Prostate gland (tissue), 2 donors: ENCODE data around the gene ARHGEF26. TPM values are rescaled to one million over a fixed set of nuclear protein-coding genes. Genes with fewer than 3 reads are reported as not detected.

Experiments used
- DNase-seq: peaks from one replicate; pipeline ENCODE4 v3.0.0-alpha.2; 2019; ENCODE audit warnings: low spot score
- H3K27ac ChIP-seq, 2 donors: fragments of 200-600 bp; sonication (generic); 2 replicates each; pipeline ENCODE4 v1.5.1; 2017 to 2019
- H3K27me3 ChIP-seq: fragments of 200-600 bp; sonication (generic); replicated peaks from 2 replicates; pipeline ENCODE4 v1.5.1; 2019; ENCODE audit not compliant: insufficient read depth
- H3K36me3 ChIP-seq, 2 donors: fragments of 200-600 bp; sonication (generic); 1 replicate in 1 of 2; 2 replicates in 1 of 2; pipeline versions ENCODE4 v1.5.1 to v1.8.1; 2017 to 2019
- H3K4me1 ChIP-seq: fragments of 200-600 bp; sonication (generic); replicated peaks from 2 replicates; pipeline ENCODE4 v1.5.1; 2019
- H3K4me3 ChIP-seq, 2 donors: fragments of 200-600 bp; sonication (generic); 2 replicates each; pipeline ENCODE4 v1.5.1; 2017 to 2019
- H3K9me3 ChIP-seq: fragments of 200-600 bp; sonication (generic); 2 replicates; pipeline ENCODE4 v1.5.1; 2017
- CTCF ChIP-seq, 4 experiments: fragments of 200-600 bp in 2 of 4; fragments of 450-650 bp in 2 of 4; sonication (generic) in 2 of 4; IDR thresholded peaks; 1 replicate in 3 of 4; 2 replicates in 1 of 4; pipeline ENCODE4 v1.5.1; 2016 to 2019; ENCODE audit warnings: antibody characterized with exemption in 4 of 4, mild to moderate bottlenecking in 2 of 4, moderate library complexity in 2 of 4
- POLR2A ChIP-seq: fragments of 450-650 bp; IDR thresholded peaks from one replicate; pipeline ENCODE4 v1.6.1; 2016; ENCODE audit warnings: antibody characterized with exemption, mild to moderate bottlenecking
- POLR2AphosphoS5 ChIP-seq: sonication (generic); formaldehyde crosslinking; IDR thresholded peaks from one replicate; pipeline ENCODE4 v1.6.1; 2017; ENCODE audit warnings: antibody characterized with exemption
- WGBS: methylation state at CpG from one replicate; pipeline ENCODE4 v1.1.5; 2018; 5-methylcytosine and 5-hydroxymethylcytosine counted together
- intact Hi-C: fragments of 100-400 bp; cut with DNase I; formaldehyde crosslinking; loops from one replicate; pipeline ENCODE4 v1.14.2; 2022
- total RNA-seq, 2 donors: library from RNA; depleted of rRNA; stranded (reverse); fragments of >200 nt; gene quantifications; one replicate each; pipeline ENCODE4 v1.1.0, GENCODE V29; 2016

Gene ARHGEF26
- total RNA-seq, 2 donors from 2014 or later, result 15.4 to 26.8 TPM

- H3K27me3 ChIP-seq, result no peaks in the 10 kb centered on the region
- no peaks in the 10 kb centered on the region for H3K9me3 ChIP-seq
- no peak overlapping the region for H3K4me3 ChIP-seq
- H3K36me3 ChIP-seq, result no peaks in the 10 kb centered on the region
- H3K4me1 ChIP-seq, result no peaks in the 10 kb centered on the region
- TF ChIP-seq CTCF (IDR thresholded peaks at IDR 0.05) (no peak), POLR2AphosphoS5 (no peak), POLR2A (no peak)
- WGBS, result 94% methylated on average over 1 of the region's 1 CpG
- DNase-seq, result no peak
- no peak overlapping the region for H3K27ac ChIP-seq
- intact Hi-C loops, result no loop called here
Observed at GRCh38 chr3:154148541-154148940, 27.4 kb downstream of the ARHGEF26 start.

- Histone ChIP-seq H3K27me3 (no peaks in the 10 kb centered on the region), H3K9me3 (no peaks in the 10 kb centered on the region), H3K4me1 (no peaks in the 10 kb centered on the region), H3K27ac (no peak overlapping the region), H3K4me3 (no peak overlapping the region), H3K36me3 (no peaks in the 10 kb centered on the region)
- no peak for DNase-seq
- intact Hi-C loops, result no loop called here
- WGBS, result 88% methylated on average over 4 of the region's 4 CpGs
- TF ChIP-seq CTCF (IDR thresholded peaks at IDR 0.05) (no peak), POLR2AphosphoS5 (no peak), POLR2A (no peak)
Observed at GRCh38 chr3:154149286-154149685, 28.1 kb downstream of the ARHGEF26 start.

- WGBS, result 90% methylated on average over 1 of the region's 1 CpG
- intact Hi-C loops, result no loop called here
- no peaks in the 10 kb centered on the region for H3K36me3 ChIP-seq
- H3K9me3 ChIP-seq, result no peaks in the 10 kb centered on the region
- H3K27ac ChIP-seq, result no peak overlapping the region
- no peak for TF ChIP-seq POLR2AphosphoS5
- no peak for TF ChIP-seq CTCF (IDR thresholded peaks at IDR 0.05)
- no peak for TF ChIP-seq POLR2A
- DNase-seq, result no peak
- no peak overlapping the region for H3K4me3 ChIP-seq
- no peaks in the 10 kb centered on the region for H3K4me1 ChIP-seq
- no peaks in the 10 kb centered on the region for H3K27me3 ChIP-seq
Observed at GRCh38 chr3:154151969-154152368, 30.8 kb downstream of the ARHGEF26 start.

GRCh38 chr3:154152741-154153140, 31.6 kb downstream of the ARHGEF26 start:
- H3K36me3 ChIP-seq, result no peaks in the 10 kb centered on the region
- H3K4me1 ChIP-seq, result no peaks in the 10 kb centered on the region
- no peak overlapping the region for H3K4me3 ChIP-seq
- 95% methylated on average over 5 of the region's 5 CpGs for WGBS
- no peak overlapping the region for H3K27ac ChIP-seq
- no peaks in the 10 kb centered on the region for H3K27me3 ChIP-seq
- H3K9me3 ChIP-seq, result no peaks in the 10 kb centered on the region
- intact Hi-C loops, result no loop called here
- TF ChIP-seq POLR2AphosphoS5 (no peak), CTCF (IDR thresholded peaks at IDR 0.05) (no peak), POLR2A (no peak)
- DNase-seq, result no peak

- Histone ChIP-seq H3K9me3 (no peaks in the 10 kb centered on the region), H3K4me3 (no peak overlapping the region), H3K27ac (no peak overlapping the region), H3K27me3 (no peaks in the 10 kb centered on the region), H3K36me3 (no peaks in the 10 kb centered on the region), H3K4me1 (no peaks in the 10 kb centered on the region)
- WGBS, result 92% methylated on average over 1 of the region's 1 CpG
- no peak for TF ChIP-seq POLR2AphosphoS5
- TF ChIP-seq CTCF (IDR thresholded peaks at IDR 0.05), result no peak
- TF ChIP-seq POLR2A, result no peak
- no peak for DNase-seq
- intact Hi-C loops, result no loop called here
Observed at GRCh38 chr3:154156530-154156929, 35.3 kb downstream of the ARHGEF26 start.
